Heart right ventricle (tissue), 16 donors: ENCODE measurements around the gene LRRC2. TPM values are rescaled to one million over a fixed set of nuclear protein-coding genes. Genes with fewer than 3 reads are reported as not detected.

Experiments used
- ATAC-seq, 8 donors: fragments of 200-7000 bp; cut with Tn5 transposase; one replicate each; pipeline ENCODE4 v1.9.1; 2020; ENCODE audit warnings: mild to moderate bottlenecking in 8 of 8, moderate library complexity in 8 of 8, moderate number of reproducible peaks in 1 of 8
- DNase-seq, 2 donors: peaks; one replicate each; pipeline ENCODE4 v3.0.0-alpha.2; 2020
- H3K27ac ChIP-seq, 10 donors: fragments of 200-600 bp; sonication (generic) in 2 of 10; one replicate each; pipeline versions ENCODE4 v1.5.0 to v1.8.0; 2020 to 2022; ENCODE audit warnings: mild to moderate bottlenecking in 3 of 10
- H3K27me3 ChIP-seq, 7 donors: fragments of 200-600 bp; one replicate each; pipeline ENCODE4 v1.8.0; 2021 to 2022; ENCODE audit warnings: mild to moderate bottlenecking in 2 of 7
- H3K36me3 ChIP-seq, 9 donors: fragments of 200-600 bp; sonication (generic) in 1 of 9; one replicate each; pipeline versions ENCODE4 v1.5.0 to v1.8.0; 2020 to 2022; ENCODE audit warnings: mild to moderate bottlenecking in 2 of 9
- H3K4me1 ChIP-seq, 9 donors: fragments of 200-600 bp; sonication (generic) in 1 of 9; one replicate each; pipeline versions ENCODE4 v1.5.0 to v1.8.0; 2020 to 2022; ENCODE audit warnings: mild to moderate bottlenecking in 4 of 9
- H3K4me3 ChIP-seq, 10 donors: fragments of 200-600 bp; sonication (generic) in 2 of 10; one replicate each; pipeline versions ENCODE4 v1.5.0 to v1.8.0; 2020 to 2022; ENCODE audit warnings: mild to moderate bottlenecking in 7 of 10, moderate library complexity in 2 of 10
- H3K9me3 ChIP-seq, 11 donors: fragments of 200-600 bp in 10 of 11; sonication (generic) in 2 of 11; one replicate each; pipeline versions ENCODE4 v1.5.0 to v1.8.0; 2013 to 2022; ENCODE audit warnings: mild to moderate bottlenecking in 2 of 11, control low read depth in 1 of 11, moderate library complexity in 1 of 11
- CTCF ChIP-seq, 9 donors: fragments of 200-600 bp; sonication (generic) in 2 of 9; IDR thresholded peaks; one replicate each; pipeline versions ENCODE4 v1.5.0 to v1.8.0; 2021 to 2022; ENCODE audit warnings: antibody characterized with exemption in 9 of 9, mild to moderate bottlenecking in 5 of 9, moderate library complexity in 1 of 9
- WGBS, 2 donors: extraction: QIAGEN DNeasy Blood & Tissue Kit; methylation state at CpG; one replicate each; pipeline ENCODE4 v1.1.7; 2013; ENCODE audit warnings: inconsistent platforms in 1 of 2; 5-methylcytosine and 5-hydroxymethylcytosine counted together
- intact Hi-C, 10 donors: fragments of 100-400 bp; cut with DNase I; formaldehyde crosslinking; loops; one replicate each; pipeline versions ENCODE4 v1.11.1 to v1.14.2; 2022
- polyA plus RNA-seq, 2 donors: library from polyadenylated mRNA; stranded (reverse); fragments of 200-250 nt; gene quantifications; one replicate each; pipeline ENCODE4 v1.2.3, GENCODE V29; 2013
- total RNA-seq, 10 donors: library from RNA; stranded (reverse); fragmentation: NEBNext Ultra II Directional in 3 of 10; extraction: Animal tissue kit (Norgen Biotek cat#: 25700) in 3 of 10; gene quantifications; one replicate each; pipeline versions ENCODE4 v1.2.1 to v1.2.4, GENCODE V29; 2021 to 2023
- donor health status: Arrhythmogenic right ventricular cardiomyopathy.
- donor health status: ischemic (EF 13 %, LVEDD 7.1; RV severe dilation, severe dysfunction).
- donor health status: healthy with polysubstance abuse.
- donor health status: DM: no; HTN: yes; CAD: no.
- donor health status: DM: no; HTN: no; CAD: no.
- donor health status: ischemic (EF 25% LVEDD 6.9; RV normal size, moderate dysfunction).
- donor health status: ischemic (EF 25% LVEDD 5.7; RV mildly dilated, moderate dysfunction).
- donor health status: healthy.
- donor health status: DM: yes; HTN: yes; CAD: no.
- donor health status: Ischemic cardiomyopathy.
- donor health status: ischemic (EF 35%, LVEDD 5.7; RV mildly dilated, moderate dysfunction).
- donor health status: nonischemic (EF 11% LVEDD 7.7; RV severe dilation, severe dysfunction).
- donor health status: DM: yes; HTN: yes; CAD: no.
- donor health status: PGD.
- donor health status: ischemic (EF 29% LVEDD 5.4; RV normal size, mild dysfunction).
- donor health status: nonischemic (EF 23%, LVEDD 6.1; RV moderate dilation, normal function).

Gene LRRC2
- total and polyA plus RNA-seq, 12 donors: 10.7 to 163 (median 125) TPM

- H3K9me3 ChIP-seq: no peaks in the 10 kb centered on the region
- H3K4me1 ChIP-seq: peaks cover 0 to 10% (median 0%) of the 10 kb centered on the region in 9 donors
- intact Hi-C loops: no loop called here
- ATAC-seq (no peak), DNase-seq (no peak)
- H3K4me3 ChIP-seq: no peak overlapping the region
- no peak overlapping the region for H3K27ac ChIP-seq
- no peak for TF ChIP-seq CTCF (IDR thresholded peaks at IDR 0.05)
- peaks cover 0 to 46% (median 4%) of the 10 kb centered on the region in 9 donors for H3K36me3 ChIP-seq
- 79 to 84% methylated on average over 6 of the region's 6 CpGs for WGBS, 2 donors
- no peaks in the 10 kb centered on the region for H3K27me3 ChIP-seq
These were observed 20.1 kb downstream of the LRRC2 start for GRCh38 chr3:46545818-46546630.

GRCh38 chr3:46544771-46545503 lies 21.2 kb downstream of the LRRC2 start:
- 88 to 89% methylated on average over 17 of the region's 17 CpGs for WGBS, 2 donors
- DNase-seq (no peak), ATAC-seq (no peak)
- no peaks in the 10 kb centered on the region for H3K9me3 ChIP-seq
- intact Hi-C loops: no loop called here
- peaks cover 0 to 36% (median 0%) of the 10 kb centered on the region in 9 donors for H3K36me3 ChIP-seq
- H3K4me1 ChIP-seq: peaks cover 0 to 12% (median 0%) of the 10 kb centered on the region in 9 donors
- no peaks in the 10 kb centered on the region for H3K27me3 ChIP-seq
- no peak for TF ChIP-seq CTCF (IDR thresholded peaks at IDR 0.05)
- no peak overlapping the region for H3K4me3 ChIP-seq
- H3K27ac ChIP-seq: no peak overlapping the region

- H3K4me1 ChIP-seq: peaks cover 0 to 28% (median 10%) of the 10 kb centered on the region in 9 donors
- H3K4me3 ChIP-seq: no peak overlapping the region
- H3K9me3 ChIP-seq: no peaks in the 10 kb centered on the region
- intact Hi-C loops: no loop called here
- DNase-seq (no peak), ATAC-seq (peak in 5 of 8 donors; percentile 20 to 43 (median 35))
- H3K27me3 ChIP-seq: no peaks in the 10 kb centered on the region
- 76 to 82% methylated on average over 5 of the region's 5 CpGs for WGBS, 2 donors
- no peak for TF ChIP-seq CTCF (IDR thresholded peaks at IDR 0.05)
- H3K27ac ChIP-seq: peak overlapping the region in 1 of 10 donors; percentile 30
- peaks cover 0 to 41% (median 0%) of the 10 kb centered on the region in 9 donors for H3K36me3 ChIP-seq
These were observed 23.3 kb downstream of the LRRC2 start for GRCh38 chr3:46542801-46543201.

GRCh38 chr3:46542344-46542743 lies 23.8 kb downstream of the LRRC2 start:
- Histone ChIP-seq H3K9me3 (no peaks in the 10 kb centered on the region), H3K27me3 (no peaks in the 10 kb centered on the region), H3K4me1 (peaks cover 0 to 28% (median 10%) of the 10 kb centered on the region in 9 donors), H3K4me3 (no peak overlapping the region), H3K36me3 (peaks cover 0 to 45% (median 0%) of the 10 kb centered on the region in 9 donors), H3K27ac (peak overlapping the region in 1 of 10 donors; percentile 30)
- 78 to 89% methylated on average over 2 of the region's 2 CpGs for WGBS, 2 donors
- DNase-seq (no peak), ATAC-seq (no peak)
- intact Hi-C loops: no loop called here
- no peak for TF ChIP-seq CTCF (IDR thresholded peaks at IDR 0.05)
